Fibroblast of skin of left biceps (primary cell): ENCODE results near the gene KRI1.
"Not testable (repeated sequence)": the region's sequence is repeated elsewhere in the genome, so short reads cannot be mapped to it uniquely, and the experiment has no call there.

Experiments used
- DNase-seq, 2 experiments: peaks; one replicate each; pipeline ENCODE4 v3.0.0-alpha.2; 2013; ENCODE audit warnings: low read depth in 2 of 2

KRI1 gene

DNA sequence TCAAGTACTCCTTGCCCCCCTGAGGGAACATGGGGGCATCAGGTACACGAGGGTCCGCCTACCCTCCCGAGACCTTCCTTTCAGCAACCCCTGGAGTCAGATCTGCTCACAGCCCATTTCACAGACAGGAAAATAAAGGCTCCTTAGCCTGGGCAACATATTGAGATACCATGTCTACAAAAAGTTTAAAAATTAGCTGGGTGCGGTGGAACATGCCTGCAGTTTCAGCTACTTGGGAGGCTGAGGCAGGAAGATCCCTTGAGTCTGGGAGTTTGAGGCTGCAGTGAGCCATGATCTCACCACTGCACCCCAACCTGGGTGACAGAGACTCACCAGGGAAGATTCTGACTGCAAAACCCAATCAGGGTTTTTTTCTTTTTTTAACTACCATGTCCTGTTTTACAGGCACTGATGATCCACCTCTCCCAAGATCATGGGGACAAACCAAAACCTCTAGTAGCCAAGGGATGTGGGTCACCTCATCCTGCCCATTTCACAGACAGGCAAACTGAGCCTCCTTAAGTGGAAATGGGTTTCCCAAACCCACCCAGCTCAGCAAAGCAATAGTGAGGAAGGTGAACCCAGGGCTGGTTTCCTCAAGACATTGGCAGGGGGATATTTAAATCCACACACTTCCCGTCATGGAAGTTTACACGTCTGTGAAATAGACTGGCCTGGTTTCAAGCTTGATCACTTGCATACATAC is 9.4 kb upstream of the KRI1 start:
- no peak for DNase-seq

DNA sequence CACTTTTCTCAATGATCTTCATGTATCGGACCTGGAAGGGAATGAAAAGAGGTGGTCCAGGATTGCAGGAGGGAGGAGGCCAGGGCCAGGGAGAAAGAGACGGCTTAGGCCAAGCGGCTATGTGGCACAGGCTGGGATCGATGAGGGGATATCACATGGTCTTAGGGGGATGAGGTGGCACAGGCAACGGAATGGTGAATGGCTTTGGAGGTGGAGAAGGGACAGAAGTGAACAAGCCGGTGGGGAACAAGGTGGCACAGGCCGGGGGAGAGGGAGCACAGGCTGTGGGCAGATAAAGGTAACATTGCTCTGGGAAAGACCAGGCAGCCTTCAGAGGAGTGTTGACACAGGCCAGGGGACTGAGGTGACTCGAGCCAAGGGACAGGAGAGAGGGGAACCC is 8.7 kb upstream of the KRI1 start:
- no peak for DNase-seq

DNA sequence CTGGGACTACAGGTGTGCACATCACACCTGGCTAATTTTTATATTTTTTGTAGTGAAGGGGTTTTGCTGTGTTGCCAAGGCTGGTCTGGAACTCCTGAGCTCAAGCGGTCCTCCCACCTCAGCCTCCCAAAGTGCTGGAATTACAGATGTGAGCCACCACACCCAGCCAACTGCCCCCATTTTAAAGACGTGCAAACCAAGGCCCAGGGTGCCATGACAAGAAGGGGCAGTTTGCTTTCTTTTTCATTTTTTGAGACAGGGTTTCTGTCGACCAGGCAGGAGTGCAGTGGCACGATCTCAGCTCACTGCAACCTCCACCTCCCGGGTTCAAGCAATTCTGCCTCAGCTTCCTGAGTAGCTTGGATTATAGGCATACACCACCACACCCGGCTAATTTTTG is 8.0 kb upstream of the KRI1 start:
- not testable (repeated sequence) for DNase-seq

DNA sequence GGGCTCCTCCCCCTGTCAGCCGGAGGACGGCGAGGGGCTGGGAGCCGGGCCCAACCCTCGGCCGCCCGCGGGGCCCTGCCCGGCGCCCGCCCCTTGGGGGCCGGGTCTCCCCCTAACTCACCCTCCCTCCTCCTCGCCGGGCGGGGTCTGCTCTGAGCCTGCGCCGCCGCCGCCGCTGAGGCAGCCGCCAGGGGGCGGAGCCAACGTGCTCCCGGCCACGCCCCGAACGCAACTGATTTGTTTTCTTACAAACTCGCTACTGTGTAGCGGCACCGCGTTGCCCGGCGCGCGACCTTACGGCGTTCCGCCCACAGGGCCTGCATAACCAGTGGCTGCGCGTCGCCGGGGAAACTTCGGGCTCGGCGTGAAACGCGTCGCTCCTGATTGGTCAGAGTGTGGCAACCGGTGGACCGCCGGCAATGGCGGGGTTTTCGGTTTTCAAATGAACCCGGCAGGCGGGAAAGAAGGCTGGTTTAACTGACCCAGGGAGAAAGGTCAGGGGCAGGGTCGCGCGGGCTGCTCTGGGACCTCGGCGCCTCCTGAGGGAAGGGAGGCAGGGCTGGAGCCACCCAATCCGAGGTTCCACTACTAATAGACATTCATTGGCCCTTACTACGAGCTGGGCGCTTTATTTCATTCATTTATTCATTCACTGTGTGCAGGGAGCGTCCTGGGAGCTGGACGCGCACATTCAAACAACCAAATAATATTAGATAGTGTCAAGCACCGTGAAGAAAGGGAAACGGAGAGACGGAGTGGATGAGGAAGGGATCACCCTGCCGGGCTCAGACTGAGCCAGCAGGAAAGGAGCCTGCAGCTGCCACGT is 3.2 kb upstream of the KRI1 start, which contains the start of gene CDKN2D:
Gene CDKN2D, minus strand, starts transcription at position 154 of the 826 bp plus-strand sequence. CDS start 326 bp downstream, outside the sequence.
- peak; percentile 97 to 98 for DNase-seq

DNA sequence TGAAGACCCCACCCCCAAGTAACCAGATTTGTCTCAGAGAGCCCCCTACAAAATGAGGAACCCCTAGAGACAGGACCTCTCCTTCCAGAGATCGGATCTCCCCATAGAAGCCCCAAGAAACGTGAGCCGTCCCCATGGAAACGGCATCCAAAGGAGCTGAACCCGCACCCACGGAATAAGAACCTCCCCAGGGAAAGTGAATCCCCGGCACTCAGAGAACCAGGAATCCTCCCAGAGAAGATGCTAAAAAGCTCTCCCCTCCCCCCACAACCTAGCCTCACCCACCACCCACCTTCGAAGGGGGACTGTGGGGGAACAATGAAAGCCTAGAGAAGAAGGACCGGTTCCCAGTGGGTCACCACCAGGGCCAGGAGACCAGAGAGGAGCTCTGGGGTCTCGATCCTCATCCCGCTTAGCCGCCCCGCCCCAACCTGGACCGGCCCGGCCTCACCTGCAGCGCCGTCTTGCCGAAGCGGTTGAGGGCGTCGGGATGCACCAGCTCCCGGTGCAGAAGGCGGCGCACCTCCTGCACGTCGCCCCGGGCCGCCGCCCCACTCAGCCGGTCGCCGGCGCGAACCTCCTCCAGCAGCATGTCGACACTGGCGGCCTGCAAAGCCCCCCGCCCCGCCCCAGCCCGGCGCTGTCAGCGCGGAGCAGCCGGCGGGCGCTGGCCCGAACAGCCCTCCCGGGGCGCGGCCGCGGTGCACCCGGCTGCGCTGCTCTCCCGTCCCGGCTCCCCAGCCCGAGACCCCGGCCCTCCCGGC is 2.4 kb upstream of the KRI1 start:
- DNase-seq: no peak

DNA sequence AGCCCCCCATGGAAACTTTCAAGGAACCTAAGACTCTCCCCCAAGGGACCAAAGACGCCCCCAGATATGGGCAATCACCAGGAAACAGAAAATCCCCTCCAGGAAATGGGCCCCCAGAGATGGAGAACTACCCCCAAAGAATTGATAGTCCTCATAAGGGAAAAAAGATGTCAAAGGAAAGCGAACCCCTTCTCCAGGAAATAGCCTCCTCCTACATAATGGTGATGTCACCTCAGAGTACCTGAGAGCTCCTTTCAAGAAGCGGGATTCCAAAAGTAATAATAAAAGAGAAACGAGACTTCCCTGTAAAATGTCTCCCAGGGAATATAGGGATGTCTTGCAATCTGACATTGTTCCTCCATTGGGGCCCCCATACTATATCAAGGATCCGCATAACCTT is 1.8 kb upstream of the KRI1 start:
- DNase-seq: no peak

DNA sequence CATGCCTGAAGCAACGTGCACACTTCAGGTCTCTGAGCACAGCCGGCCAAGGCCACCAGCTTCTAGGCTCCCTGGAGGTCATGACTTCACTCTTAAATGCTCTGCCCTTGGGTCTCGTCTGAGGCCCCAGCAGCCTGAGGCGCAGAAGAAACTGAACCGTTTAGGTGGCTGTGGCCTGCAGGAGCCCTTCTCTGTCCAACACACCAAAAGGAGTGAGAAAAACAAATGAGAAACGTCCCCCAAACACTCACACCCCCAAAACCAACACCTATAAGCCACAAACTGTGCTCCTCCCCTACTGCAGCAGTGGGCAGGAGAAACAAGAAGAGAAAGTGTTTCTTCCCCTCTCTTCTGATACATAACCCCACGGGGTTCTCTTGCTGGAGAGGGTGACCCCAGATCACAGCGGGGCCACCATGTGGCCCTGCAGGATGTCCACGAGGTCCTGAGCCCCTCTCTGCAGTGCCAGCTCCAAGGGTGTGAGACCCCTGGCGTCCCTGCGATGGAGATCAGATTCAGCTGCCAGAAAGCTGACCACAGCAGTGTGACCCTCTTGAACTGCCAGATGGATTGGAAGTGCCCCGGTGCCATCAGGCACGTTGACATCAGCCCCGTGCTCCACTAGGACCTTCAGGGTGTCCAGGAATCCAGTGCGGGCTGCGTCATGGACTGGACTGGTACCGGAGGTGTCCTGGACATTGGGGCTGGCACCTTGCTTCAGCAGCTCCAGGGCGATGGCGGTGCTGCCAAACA is 1.0 kb upstream of the KRI1 start:
- DNase-seq: no peak

DNA sequence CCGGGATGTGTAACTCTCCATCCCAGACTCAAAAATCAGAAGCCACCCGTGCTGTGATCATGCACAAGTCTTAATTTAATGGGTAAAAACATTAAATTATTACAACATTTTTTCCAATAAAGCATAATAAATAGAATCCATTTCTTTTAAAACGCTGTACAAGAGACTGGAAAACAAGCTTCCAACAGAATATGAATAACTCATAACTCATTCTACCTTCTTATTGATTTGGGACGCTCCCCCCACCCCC is 523 bp upstream of the KRI1 start:
- DNase-seq: no peak

DNA sequence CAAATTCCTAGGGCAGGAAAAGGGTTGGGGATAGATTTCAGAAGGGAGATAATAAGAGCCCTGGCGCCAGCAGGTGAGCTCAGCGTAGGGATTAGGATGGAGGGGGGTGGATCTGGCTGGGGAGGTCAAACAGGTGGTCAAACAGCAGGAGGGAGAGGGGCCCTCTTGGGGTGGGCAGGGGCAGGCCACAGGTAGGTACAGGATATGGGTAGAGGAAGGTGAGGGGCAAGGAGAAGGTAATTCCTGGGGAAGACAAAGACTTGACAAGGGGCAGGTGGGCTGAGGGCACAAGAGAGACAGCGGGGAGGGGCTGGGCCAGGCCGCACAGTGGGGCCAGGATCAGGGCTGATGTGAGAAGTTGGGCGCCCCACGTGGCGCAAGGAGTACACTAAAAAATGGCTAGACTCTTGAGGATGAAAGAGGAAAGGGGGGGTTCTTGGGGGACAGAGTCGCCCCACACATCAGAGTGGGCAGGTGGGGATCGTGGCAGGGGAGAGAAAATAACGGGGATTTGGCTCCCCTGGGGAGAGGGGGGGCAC is 713 bp downstream of the KRI1 start:
- DNase-seq: peak in 1 of 2 experiments; percentile 15

DNA sequence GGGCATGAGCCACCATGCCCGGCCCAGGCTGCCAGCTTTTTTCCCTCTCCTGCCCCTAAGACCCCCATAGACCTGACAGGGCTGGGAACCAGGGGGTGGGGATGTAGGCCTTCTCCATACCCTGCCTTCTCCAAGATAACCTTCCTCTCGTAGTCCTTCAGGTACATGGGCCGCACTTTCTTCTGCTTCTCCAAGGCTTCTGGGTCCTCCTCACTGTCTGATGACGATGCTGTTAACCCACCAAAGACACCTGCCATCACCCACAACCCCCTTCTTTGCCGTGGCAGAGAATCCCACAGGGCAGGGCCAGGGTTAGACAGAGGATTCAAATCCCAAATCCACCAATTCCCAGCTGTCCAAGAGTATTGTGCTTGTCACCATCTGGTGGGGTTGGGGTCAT is 3.2 kb downstream of the KRI1 start:
- no peak for DNase-seq

DNA sequence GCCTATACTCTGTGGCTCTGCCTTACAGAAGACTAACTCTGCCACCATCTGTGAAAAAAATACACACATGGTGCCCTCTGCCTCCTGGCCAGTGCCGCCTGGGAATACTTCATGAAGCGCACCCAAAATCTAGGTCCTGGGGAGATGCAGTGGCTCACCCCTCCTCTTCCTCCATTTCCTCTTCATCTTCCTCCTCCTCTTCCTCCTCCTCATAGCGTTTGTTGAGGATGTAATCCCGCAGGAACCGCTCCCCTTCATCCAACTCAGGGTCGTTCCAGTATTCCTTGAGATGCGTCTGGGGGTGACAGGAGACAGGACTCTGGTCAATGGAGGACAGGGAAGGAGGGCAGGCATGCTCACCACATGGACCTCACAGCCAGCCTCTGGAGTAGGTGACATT is 5.7 kb downstream of the KRI1 start:
- no peak for DNase-seq

DNA sequence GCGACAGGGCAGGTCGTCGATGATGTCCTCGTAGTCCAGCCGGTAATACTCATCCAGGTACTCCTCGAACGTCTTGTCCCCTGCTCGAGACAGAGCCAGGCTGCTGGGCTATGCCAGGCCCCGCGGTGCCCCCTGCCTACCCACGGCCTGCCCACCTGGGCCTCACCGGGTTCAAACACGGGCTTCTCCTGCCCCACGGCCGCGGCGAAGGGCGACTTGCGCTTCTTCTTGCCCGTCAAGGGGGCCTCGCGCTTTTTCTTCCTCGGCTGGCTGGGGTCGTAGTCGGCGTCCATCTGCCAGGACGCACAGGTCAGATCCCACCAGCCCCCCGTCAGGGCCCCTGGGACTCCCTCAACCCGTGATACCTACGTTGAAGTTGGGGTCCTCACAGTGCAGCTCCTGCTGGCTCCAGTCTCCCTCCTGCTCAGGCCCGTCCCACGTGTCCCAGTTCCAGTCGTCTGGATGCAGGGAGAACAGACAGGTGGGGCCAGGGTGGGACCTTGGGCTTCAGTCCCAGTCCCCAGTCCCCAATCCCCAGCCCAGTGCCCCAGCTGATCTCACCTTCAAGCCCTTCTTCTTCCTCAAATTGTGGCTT is 8.1 kb downstream of the KRI1 start:
- DNase-seq: no peak

DNA sequence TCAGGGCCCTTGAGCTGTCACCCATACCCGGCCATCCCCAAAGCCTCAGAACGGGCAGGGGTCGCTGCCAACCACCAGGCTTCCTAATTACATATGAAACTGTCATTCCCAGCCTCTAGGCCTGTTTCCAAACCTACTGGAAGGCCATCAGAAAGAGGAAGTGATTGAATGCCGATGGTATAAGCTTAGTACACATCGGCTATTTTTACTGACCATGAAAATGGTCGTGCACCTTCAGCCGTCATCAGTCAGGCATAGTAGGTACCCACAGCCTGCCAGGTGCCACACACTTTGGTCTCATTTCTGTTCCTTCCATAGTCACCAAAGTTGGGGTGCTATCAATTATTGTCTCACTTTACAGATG is 10.2 kb downstream of the KRI1 start:
- no peak for DNase-seq

DNA sequence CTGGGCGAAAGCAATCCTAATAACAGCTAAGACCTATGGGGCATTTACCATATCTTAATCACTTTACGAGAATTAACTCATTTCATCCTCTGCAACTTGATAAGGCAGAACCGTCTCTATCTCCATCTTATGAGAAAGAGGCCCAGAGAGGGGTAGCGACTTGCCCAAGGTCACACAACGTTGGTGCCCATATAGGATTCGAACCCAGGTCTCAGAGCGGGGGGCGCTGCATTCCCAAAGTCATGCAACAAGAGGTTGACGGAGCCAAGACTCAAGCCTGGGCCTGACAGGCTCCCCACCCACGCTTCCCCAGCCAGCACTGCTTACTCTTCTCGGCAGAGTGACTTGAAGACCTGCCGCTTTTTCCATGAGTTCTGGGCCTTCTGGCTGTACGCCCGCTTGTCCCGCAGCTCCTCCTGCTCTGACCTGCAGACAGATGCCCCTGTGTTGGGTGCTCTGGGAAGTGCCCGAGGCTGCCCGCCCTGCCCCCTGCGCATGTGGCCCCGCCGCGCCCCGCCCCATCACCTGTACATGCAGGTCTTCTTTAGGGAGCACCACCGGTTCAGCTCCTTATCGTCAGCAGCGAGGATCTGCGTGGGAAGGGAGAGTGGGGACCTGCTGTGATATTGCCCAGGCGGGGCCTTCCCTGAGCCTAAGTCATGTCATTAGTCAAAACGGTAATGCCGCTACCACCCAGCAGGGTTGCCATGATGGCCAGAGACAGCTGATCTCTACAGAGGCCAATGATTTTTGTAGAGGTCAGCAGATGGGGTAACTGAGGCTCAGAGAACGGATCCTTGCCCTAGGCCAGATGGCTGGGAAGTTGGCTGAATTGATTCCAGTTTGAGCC is 10.8 kb downstream of the KRI1 start:
- DNase-seq: no peak

DNA sequence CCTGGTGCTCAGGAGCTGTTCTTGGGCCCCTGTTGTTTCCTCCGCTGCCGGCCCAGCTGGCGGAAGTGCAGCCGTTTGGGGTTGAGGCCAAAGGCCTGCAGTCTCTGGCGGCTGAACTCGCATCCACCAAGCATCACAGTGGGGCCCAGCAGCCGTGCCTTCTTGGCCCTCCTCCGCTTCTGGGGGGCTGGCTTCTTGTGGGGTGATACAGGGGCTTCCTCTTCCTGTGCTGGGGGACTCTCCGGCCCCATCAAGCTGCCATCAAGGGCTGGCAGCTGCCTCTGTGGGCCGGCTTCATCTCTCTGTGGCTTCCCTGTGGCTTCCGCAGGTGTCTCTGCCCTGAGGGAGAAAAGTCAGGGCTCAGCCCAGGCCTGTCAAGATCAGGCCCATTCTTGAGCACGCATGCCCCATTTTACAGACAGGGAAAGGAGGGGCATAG is 11.8 kb downstream of the KRI1 start:
- no peak for DNase-seq

DNA sequence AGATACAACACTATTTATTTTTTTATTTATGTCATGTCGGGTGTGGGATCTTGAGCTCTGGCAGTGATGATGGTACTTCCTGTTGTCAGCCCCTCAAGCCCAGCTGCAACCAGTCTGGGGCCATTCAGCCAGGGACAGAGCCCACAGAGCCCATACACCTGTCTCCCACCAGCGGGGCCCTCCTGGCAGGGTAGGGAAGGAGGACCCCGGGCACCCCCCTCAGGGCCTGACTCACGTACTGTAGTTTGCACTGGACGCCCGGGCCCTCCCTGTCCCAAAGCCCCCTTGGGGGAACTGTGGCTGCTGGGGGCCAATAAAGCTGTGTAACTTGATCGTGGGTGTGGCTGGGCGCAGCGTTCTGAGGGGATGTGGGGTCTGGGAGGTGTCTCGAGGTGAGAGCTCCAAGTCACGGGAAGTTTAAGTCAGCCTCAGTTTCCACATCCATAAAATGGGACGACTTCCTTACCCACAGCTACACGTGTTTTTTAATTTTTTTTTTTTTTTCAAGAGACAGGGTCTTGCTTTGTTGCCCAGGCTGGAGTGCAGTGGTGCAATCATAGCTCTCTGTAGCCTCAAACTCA is 12.6 kb downstream of the KRI1 start:
- DNase-seq: no peak

DNA sequence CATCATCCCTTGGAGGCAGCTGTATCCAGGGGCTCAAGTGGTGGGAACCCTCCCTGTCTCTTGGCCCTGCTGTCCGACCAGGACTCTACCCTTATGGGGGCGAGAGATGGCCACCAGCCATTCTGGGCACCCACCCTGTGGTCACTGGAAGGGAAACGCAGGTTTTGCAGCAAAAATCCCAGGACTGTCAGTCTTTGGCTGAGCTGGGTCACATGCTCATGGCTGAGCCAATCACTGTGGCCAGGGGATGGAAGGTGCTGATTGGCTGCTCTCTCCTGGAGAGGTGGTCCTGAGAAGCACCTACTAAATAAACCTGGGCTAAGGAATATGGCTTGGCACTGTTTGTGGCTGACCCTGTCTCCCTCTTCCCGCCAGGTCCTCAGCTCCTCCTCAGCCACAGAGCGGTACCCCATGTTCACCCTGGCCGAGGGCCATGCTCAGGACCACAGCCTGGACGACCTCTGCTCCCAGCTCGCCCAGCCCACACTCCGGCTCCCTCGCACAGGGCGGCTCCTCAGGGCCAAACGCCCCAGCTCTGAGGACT is 13.2 kb downstream of the KRI1 start:
- no peak for DNase-seq

DNA sequence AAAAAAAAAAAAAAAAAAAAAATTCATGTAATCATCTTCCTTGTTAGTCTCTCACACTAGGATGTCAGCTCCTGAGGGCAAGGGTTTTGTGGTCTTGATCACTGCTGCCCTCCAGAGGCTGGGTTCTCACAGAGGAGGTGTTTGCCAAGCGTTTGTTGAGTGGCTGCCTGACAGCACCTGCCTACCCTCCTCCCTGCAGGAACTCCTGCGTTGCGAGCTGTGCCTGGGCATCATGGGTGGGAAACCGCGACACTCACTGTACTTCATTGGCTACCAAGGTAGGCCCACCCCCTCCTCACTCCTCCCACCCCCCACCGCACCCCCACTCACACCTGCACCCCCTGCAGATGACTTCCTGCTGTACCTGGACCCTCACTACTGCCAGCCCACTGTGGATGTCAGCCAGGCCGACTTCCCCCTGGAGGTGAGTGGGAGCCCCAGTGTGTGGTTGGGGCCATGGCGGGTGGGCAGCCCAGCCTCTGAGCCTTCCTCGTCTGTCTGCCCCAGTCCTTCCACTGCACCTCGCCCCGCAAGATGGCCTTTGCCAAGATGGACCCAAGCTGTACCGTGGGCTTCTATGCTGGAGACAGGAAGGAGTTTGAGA is 14.0 kb downstream of the KRI1 start:
- no peak for DNase-seq

DNA sequence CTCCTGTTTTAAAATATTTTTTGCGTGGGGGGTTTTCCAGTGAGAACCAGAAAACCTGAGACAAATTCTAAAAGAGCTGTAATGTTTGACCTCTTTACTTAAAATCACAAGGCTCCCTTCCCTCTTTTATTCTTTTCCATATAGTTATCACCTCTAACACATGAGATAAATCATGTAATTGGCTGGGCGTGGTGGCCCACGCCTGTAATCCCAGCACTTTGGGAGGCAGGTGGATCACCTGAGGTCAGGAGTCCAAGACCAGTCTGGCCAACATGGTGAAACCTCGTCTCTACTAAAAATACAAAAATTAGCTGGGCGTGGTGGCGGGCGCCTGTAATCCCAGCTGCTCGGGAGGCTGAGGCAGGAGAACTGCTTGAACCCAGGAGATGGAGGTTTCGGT is 14.8 kb downstream of the KRI1 start:
- DNase-seq: not testable (repeated sequence)
